Germinal center (tissue), 1 donor: Measurements from ENCODE around the gene C3orf52.

Experiments used
- DNase-seq: peaks from one replicate; pipeline ENCODE4 v3.0.0; 2012; ENCODE audit warnings: mixed read lengths, low spot score

The C3orf52 gene

DNA sequence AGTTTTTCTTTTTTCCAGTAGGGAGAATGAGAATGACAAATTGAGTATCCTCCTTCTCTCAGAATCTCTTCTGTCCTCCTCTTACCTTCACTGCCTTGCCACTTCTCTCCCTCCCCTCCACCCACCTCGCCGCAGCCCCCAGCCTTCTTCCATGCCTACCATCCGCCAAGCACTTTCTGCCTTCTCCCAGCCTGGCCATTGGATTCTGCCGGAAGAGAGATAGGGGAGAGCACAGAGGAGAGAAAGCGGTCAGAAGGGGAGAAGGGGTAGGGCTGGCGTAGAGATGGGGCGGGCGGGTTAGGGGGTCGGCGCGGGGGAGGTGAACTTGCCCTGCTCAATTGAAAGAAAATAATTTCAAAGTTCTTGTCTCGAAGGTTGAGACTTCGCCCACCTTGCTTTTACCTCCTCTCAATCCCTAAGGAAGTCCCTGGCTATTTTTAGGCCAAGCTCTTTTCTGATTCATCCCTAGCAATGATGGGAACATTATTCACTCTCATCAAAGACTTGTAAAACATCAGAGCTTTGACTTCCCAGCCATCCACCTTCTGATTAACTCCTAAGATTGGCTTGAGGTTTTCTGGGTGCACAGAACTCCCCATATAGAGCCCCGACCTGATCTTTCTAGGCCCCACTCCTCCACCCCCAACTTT, 811 bp downstream of the C3orf52 start:
- DNase-seq: no peak

- DNase-seq: no peak
Observed at GRCh38 chr3:112087746-112088145, 1.6 kb downstream of the C3orf52 start.

- DNase-seq: no peak
Observed at GRCh38 chr3:112088944-112089343, 2.8 kb downstream of the C3orf52 start.

DNA sequence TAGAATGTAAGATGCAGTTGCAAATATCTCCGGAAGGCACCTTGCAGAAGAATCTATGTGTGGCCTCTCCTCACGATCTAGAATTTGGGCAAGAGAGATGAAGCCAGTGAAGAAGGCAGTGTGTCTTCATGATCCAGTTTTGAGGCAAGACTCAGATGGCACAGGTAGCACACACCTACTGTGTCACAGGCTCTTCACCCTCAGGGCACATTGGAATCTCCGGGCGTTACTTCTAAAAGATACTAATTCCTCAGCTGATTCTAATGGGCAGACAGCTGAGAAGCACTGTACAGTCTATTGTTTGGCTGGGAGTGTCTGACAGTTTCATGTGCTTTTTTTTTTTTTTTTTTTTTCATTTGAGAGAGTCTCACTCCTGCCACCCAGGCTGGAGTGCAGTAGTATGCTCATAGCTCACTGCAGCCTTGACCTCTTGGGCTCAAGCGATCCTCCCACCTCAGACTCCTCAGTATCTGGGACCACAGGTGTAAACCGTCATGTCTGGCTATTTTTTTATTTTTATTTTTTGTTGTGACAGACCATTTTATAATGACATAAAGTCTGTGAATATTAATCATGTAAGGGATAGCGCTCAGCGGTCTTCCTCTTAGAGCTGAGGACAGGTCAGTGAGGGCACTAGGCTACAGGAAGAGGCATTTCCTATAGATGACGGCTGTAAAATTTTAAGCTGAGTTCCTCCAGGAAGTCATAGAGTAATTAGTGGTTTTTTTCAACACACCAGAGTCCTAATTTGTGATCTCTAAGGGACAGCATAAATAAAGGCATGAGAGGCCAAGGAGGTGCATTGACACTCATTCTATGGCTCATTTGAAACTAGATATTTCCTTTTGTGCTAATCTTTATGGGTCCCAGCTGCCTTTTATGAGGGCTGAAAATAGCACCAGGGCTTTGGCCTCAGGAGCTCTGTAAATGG, 4.0 kb downstream of the C3orf52 start:
- no peak for DNase-seq

- DNase-seq: no peak
Observed at GRCh38 chr3:112090887-112091586, 4.8 kb downstream of the C3orf52 start.

GRCh38 chr3:112092496-112093179, 6.4 kb downstream of the C3orf52 start:
- peak; percentile 36 for DNase-seq

- no peak for DNase-seq
Observed at GRCh38 chr3:112093180-112093522, 7.0 kb downstream of the C3orf52 start.

GRCh38 chr3:112095731-112096130, 9.5 kb downstream of the C3orf52 start:
- DNase-seq: no peak

DNA sequence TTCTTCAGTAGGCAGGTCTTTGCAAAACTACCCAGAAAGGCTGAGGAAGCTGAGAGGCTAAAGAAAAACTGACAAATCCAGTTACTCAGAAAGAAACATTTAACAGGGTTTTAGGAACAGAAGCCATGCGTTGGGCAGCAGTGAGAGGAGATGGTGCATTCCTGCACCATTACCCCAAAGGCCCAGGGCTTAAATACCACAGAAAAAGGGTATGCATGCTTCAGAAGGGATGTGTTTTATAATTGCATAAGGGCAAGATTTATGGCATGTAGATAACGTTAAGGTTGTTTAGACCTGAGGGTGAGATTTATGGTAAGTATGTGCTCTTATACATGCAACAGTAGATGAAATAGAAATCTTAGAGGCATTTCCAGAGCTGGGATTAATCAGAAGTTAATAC, 10.0 kb downstream of the C3orf52 start:
- no peak for DNase-seq

- DNase-seq: no peak
Observed at GRCh38 chr3:112097378-112097777, 11.2 kb downstream of the C3orf52 start.

- DNase-seq: no peak
Observed at GRCh38 chr3:112101916-112102315, 15.7 kb downstream of the C3orf52 start.

DNA sequence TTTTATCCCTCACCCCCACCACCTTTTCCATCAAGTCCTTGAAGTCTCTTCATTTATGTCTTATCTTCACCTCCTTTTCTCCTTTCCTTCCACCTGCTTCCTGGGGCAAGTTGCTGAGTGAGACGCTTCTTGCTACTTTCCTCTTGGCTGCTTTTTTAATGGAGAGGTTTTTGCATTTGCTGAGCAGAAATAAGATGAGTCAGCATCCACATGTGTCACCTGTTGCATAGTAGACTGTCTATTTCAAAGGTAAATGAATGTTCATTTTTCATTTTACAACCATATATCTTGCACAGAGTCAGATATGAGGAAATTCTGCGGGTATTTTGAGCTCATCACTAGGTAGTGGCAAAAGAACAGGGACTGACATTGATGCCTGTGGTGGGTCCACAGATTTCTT, 18.6 kb downstream of the C3orf52 start:
- no peak for DNase-seq

DNA sequence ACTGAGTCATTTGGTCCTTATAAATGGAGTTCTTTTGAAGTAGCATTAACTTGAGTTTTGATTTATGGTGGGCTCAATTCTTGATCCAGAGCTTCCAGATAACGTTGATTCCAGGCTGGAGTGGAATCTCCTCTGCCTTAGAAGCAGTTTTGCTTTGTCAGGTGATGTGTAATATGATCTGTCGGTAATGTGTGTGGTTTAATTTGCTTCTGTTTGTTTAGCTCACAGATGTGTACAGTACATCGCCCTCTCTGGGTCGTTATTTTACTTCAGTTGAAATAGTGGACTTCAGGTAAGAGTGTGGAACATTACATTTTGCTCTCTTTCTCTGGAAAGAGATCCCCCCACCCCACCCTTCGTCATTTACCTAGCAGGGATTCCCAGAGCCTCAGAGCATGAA, 23.1 kb downstream of the C3orf52 start:
- DNase-seq: no peak

- peak; percentile 77 for DNase-seq
Observed at GRCh38 chr3:112111785-112112402, 25.7 kb downstream of the C3orf52 start.

DNA sequence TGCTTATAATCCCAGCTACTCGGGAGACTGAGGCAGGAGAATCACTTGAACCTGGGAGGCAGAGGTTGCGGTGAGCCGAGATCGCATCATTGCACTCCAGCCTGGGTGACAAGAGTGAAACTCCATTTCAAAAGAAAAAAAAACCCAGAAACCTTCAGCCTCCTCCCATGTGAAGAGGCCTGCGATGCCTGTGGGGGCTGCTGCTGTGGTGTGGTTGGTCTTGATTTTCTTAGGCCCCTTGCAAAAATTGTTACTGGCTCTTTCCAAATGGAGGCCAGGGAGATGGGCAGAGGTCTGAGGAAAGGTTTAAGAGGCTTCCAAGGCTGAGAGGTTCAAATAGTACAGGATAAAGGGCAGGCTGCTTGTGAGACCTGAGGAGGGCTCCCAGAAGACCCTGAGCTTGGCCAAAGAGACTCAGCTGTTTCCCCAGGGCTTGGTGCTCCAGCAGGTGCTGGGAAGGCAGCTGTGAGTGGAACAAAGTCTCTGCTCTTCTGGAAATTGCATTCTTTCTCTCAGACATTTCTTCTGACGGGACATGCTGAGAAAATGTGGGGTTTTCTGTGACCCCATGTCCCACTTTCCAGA, 28.5 kb downstream of the C3orf52 start:
- no peak for DNase-seq

GRCh38 chr3:112115161-112115739, 29.1 kb downstream of the C3orf52 start:
- no peak for DNase-seq

DNA sequence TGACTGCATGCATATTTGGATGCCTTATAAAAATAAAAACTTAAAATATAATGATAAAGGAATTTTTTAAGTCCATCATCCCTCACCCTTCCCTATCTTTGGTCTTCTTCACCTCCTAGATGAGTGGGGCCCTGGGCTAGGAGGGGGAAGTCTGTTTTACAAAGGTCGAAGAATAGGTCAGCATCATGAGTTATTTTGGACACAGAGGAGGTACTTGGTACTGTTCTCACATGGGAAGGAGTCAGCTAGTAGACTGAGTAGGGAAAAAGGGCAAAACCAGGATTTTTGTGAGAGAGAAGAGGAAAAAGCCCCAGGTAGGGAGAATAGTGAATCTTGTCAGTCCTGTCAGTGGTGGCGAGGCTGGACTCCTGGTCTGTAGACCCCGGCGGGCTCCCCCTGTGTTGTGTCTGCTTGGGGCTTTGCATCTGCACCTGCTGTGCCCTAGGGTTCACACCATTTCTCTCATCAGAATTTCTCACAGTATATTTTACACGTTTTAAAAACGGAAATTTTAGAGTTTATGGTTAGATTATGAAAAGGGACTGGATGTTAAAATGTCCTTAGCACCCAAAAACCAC, 29.7 kb downstream of the C3orf52 start:
- no peak for DNase-seq

DNA sequence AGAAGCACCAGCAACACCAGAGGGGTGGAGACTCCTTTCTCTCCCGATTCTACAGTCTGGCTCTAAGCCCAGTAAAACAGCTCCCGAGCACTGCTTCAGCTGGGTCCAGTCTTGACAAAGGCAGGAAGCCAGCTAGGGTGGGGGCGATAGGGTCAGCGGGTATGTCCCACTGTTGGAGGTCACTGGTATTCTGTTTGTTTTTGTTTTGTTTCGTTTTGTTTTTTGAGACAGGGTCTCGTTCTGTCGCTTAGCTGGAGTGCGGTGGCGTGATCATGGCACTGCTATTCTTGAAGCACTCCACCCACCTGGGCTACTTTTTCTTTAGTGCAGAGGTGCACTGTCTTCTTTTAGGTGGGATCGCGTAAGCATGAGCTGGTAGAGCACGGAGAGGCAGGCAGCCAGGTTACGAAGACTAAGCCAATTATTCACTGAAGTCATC, 30.6 kb downstream of the C3orf52 start:
- no peak for DNase-seq

- no peak for DNase-seq
Observed at GRCh38 chr3:112117415-112117814, 31.2 kb downstream of the C3orf52 start.

DNA sequence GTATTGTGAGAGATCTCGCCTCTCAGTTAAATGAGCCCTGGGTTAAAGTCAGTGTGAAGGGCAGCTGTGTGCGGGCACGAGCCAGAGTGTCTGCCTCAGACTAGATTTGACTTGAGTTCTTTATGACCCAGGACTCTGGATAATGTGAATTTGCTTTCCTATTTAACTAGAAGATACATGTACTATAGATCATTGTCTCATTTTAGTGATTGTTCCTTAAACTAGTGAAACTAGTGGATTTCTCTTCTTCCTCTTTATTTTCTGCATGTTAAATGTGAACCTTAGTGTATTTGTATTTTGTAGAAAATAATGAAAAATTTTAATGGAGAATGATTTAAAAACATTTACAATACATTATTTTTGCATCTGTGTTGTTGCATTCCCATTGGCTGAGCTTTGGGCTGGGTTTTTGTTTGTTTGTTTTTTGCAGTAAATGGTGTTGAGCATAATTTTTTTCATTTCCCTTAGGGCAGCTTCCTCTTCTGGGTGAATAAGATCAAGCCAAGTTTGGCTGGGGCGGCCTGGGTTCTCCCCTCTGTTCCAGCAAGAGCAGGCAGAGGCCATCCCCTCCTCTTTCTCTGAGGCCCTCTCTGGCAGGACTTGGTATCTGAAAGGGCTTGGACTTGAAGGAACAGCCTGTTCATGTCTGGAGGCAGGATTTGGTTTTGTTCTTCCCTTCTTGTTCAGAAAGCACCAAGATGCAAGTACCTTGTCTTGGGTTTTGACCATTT, 31.8 kb downstream of the C3orf52 start:
- peak; percentile 51 for DNase-seq
